Measurements from ENCODE around the gene MYOG. TPM values are rescaled to one million over a fixed set of nuclear protein-coding genes. Genes with fewer than 3 reads are reported as not detected.

MYOG gene
- total RNA-seq, 2 donors from 2014 or later = not detected

DNA sequence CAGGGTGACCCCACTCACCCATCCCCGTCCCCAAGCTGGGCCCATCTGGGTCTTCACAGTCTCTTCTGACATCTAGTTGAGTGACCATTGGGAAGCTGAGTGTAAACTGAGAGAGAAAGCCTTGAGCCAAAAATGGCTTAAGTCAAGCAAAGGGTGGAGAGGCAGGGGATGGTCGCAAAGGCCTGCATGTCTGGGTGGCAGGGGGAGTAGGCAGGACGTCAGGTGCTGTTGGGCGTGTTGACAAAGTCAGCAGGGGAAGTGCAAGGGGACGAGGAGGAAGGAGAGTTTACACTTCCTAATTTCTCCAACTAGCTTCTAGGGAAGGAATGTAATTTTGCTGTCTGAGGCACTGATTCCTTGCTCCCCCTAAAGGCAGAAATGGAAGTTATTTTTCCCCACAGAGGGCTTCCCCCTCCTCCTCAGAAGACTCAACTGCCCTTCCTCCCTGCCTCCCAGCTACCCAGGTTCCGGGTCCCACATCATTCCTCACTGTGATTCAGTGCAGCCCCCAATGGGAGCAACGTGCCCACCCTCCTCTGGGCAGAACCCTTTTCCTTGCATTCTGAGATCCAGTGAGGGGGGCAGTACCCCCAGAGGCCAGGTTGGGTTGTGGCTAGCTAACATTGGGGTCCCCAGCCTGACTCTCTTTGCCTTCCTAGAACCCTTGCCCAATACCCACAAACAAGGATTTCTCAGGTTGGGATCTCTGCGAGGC is 40.5 kb upstream of the MYOG start:
- TF ChIP-seq, protein P1, sequence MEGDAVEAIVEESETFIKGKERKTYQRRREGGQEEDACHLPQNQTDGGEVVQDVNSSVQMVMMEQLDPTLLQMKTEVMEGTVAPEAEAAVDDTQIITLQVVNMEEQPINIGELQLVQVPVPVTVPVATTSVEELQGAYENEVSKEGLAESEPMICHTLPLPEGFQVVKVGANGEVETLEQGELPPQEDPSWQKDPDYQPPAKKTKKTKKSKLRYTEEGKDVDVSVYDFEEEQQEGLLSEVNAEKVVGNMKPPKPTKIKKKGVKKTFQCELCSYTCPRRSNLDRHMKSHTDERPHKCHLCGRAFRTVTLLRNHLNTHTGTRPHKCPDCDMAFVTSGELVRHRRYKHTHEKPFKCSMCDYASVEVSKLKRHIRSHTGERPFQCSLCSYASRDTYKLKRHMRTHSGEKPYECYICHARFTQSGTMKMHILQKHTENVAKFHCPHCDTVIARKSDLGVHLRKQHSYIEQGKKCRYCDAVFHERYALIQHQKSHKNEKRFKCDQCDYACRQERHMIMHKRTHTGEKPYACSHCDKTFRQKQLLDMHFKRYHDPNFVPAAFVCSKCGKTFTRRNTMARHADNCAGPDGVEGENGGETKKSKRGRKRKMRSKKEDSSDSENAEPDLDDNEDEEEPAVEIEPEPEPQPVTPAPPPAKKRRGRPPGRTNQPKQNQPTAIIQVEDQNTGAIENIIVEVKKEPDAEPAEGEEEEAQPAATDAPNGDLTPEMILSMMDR (IDR thresholded peaks at IDR 0.05) = no peak
- H3K4me1 ChIP-seq = no peaks in the 10 kb centered on the region
- H3K27me3 ChIP-seq = peaks cover 19% of the 10 kb centered on the region
- H3K27ac ChIP-seq = no peak overlapping the region
- H3K4me3 ChIP-seq = no peak overlapping the region
- H3K9me3 ChIP-seq = no peaks in the 10 kb centered on the region
- H3K9ac ChIP-seq (ENCODE audit: low read depth in 2 of 2, low read length in 2 of 2) = no peak overlapping the region
- H3K36me3 ChIP-seq = no peaks in the 10 kb centered on the region
- intact Hi-C loops (cut with DNase I) = no loop called here
- DNase-seq = no peak

DNA sequence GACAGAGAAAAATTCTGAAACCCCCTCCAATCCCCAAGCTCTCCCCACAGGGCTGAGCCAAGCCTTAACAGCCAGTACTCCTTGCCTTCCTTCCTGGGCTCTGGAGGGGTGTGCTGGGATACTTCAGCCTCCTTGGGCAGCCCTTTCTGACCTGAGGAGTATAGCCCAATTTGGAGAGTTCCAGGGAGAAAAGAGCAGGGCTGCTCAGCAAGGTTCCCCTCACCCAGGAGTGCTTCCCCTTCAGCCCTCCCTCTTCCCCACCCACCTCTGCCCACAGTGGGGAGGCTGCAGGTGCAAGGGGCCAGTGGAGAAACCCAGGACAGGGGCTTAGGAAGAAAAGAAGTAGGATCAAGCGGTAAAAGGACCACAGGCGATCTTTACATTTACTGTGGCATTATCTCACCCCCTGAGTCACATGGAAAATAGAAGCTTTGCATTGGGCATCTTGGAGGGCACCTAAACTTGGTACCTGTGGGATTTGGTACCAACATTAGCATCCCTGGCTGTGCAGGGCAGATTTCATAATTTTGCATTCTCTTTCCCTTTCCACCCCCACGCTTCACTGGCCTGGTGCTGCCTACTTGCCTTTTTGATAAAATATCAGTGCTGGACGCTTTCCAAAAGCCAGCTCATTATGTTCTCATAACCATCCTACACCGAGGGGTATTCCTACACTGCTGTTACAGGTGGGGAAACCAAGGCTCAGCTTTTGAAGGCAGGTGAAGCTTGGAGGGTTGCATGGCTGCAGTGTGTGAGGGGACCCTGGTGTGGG is 38.9 kb upstream of the MYOG start:
- no peaks in the 10 kb centered on the region for H3K9me3 ChIP-seq
- peaks cover 19% of the 10 kb centered on the region for H3K27me3 ChIP-seq
- H3K4me1 ChIP-seq = no peaks in the 10 kb centered on the region
- H3K27ac ChIP-seq = no peak overlapping the region
- no peak for DNase-seq
- intact Hi-C loops (cut with DNase I) = no loop called here
- no peak overlapping the region for H3K9ac ChIP-seq (ENCODE audit: low read depth in 2 of 2, low read length in 2 of 2)
- TF ChIP-seq, protein P1 (IDR thresholded peaks at IDR 0.05) = no peak
- H3K4me3 ChIP-seq = no peak overlapping the region
- H3K36me3 ChIP-seq = no peaks in the 10 kb centered on the region

DNA sequence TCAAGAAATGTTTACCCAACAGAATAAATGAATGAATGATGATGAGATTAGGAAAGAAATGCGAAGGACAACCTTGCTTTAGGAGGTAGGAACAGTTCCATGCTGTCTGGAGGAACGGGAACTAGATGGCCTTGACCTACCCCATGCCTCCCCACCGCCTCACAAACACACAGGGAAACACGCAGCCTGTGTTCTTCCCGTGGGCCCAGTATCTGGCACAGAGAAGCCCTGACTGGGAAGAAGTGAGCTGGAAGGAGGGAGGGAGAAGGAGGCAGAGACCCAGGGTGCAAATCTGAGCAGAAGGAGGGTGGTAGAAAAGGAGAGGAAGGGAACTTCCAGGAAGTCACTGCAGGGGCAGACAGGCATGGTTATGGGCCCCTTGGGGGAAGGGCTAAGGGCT is 38.2 kb upstream of the MYOG start:
- Histone ChIP-seq H3K9ac (ENCODE audit: low read depth in 2 of 2, low read length in 2 of 2) (no peak overlapping the region), H3K27me3 (peaks cover 19% of the 10 kb centered on the region), H3K4me1 (no peaks in the 10 kb centered on the region), H3K4me3 (no peak overlapping the region), H3K36me3 (no peaks in the 10 kb centered on the region), H3K27ac (no peak overlapping the region), H3K9me3 (no peaks in the 10 kb centered on the region)
- TF ChIP-seq, protein P1 (IDR thresholded peaks at IDR 0.05) = no peak
- DNase-seq = no peak
- intact Hi-C loops (cut with DNase I) = no loop called here

DNA sequence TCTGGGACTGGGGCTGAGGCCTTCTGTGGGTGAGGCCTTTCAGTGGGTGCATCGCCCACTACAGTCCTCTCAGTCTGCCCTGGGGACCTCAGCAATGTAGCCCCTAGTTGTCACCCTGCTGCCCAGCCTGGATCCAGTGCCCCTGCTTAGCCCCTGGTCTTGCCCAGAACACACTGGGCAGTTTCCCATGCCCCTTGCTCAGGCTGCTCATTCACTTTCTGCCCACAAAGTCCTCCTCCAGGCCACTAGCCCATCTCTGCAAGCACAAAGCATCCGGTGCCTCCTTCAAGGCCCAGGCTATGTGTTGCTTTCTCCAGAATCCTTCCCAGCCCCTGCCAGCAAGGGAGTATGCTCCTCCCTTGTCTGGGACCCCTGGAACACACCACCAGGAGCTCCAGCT is 36.3 kb upstream of the MYOG start:
- intact Hi-C loops (cut with DNase I) = no loop called here
- no peaks in the 10 kb centered on the region for H3K36me3 ChIP-seq
- peaks cover 7% of the 10 kb centered on the region for H3K27me3 ChIP-seq
- TF ChIP-seq, protein P1 (IDR thresholded peaks at IDR 0.05) = no peak
- no peak overlapping the region for H3K4me3 ChIP-seq
- H3K9ac ChIP-seq (ENCODE audit: low read depth in 2 of 2, low read length in 2 of 2) = no peak overlapping the region
- DNase-seq = no peak
- H3K27ac ChIP-seq = no peak overlapping the region
- H3K9me3 ChIP-seq = no peaks in the 10 kb centered on the region
- no peaks in the 10 kb centered on the region for H3K4me1 ChIP-seq

DNA sequence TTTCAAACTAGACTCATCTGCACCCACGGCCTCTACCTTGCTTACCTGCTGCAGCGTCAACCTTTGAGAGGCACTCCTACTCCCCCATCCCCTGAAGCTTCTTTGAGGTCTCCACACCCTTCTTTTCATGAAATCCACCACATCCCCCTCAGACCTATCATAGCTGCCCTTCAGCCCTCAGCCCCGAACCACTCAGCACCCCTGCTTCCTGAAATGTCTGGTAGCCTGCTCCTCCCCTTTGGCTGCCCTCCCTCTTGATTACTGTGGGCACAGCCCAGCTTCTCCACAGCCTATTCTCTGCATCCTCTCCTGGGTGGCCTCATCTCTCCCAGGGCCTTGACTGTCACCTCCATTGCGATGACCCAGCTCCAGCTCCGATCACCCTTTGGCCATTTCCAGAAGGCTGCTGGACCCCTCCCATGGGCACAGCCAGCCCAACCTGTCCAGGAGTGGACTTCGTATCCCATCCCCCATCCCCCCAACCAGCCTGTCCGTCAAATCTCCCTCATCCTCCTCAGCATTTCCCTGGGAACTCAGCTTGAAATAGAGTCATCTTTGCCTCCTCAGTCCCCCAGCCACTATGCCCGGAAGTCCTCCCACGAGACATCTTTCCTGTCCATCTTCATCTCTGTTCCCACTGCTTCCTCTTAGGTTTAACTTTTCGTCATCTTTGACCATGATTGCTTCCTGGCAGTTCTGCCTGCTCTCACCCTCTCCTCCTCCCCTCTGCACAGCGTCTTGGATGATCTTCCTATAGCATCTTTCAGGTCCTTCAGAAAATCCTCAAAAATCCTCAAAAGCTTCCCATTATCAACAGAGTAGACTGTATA is 35.6 kb upstream of the MYOG start:
- Histone ChIP-seq H3K36me3 (no peaks in the 10 kb centered on the region), H3K9ac (ENCODE audit: low read depth in 2 of 2, low read length in 2 of 2) (no peak overlapping the region), H3K4me3 (no peak overlapping the region), H3K27me3 (no peaks in the 10 kb centered on the region), H3K9me3 (no peaks in the 10 kb centered on the region), H3K4me1 (no peaks in the 10 kb centered on the region), H3K27ac (no peak overlapping the region)
- TF ChIP-seq, protein P1 (IDR thresholded peaks at IDR 0.05) = no peak
- intact Hi-C loops (cut with DNase I) = no loop called here
- DNase-seq = no peak
